Fibroblast of villous mesenchyme (primary cell): Measurements from ENCODE around the gene MAPK14. TPM values are rescaled to one million over a fixed set of nuclear protein-coding genes. Genes with fewer than 3 reads are reported as not detected.

Source experiments
- DNase-seq: peaks from one replicate; pipeline ENCODE4 v3.0.0-alpha.2; 2010; ENCODE audit warnings: low read depth
- H3K4me3 ChIP-seq: 2 replicates; pipeline ENCODE4 v1.5.1; 2011; ENCODE audit warnings: low read depth, mild to moderate bottlenecking, low read length
- CTCF ChIP-seq: IDR thresholded peaks from 2 replicates; pipeline ENCODE4 v1.5.1; 2012; ENCODE audit warnings: low read depth, mild to moderate bottlenecking, low read length; ENCODE audit not compliant: insufficient read depth
- total RNA-seq: library from RNA; depleted of rRNA; stranded (reverse); fragments of >200 nt; gene quantifications from 2 replicates; pipeline ENCODE4 v1.2.3, GENCODE V29; 2012

Gene MAPK14
- total RNA-seq, 1 donor = 86.8 TPM

- H3K4me3 ChIP-seq = no peak overlapping the region
- no peak for TF ChIP-seq CTCF
These were observed 115.6 kb downstream of the MAPK14 start for GRCh38 chr6:36142971-36143838.

GRCh38 chr6:36145495-36145894 is 117.9 kb downstream of the MAPK14 start:
- TF ChIP-seq CTCF = no peak
- DNase-seq = no peak
- H3K4me3 ChIP-seq = no peak overlapping the region

More at GRCh38 chr6:36142971-36143838, 115.6 kb downstream of the MAPK14 start:
- no peak for DNase-seq

GRCh38 chr6:36147294-36147693 is 119.7 kb downstream of the MAPK14 start:
- no peak for TF ChIP-seq CTCF
- no peak overlapping the region for H3K4me3 ChIP-seq
- DNase-seq = no peak

GRCh38 chr6:36149476-36149875 is 121.9 kb downstream of the MAPK14 start:
- H3K4me3 ChIP-seq = no peak overlapping the region
- DNase-seq = no peak
- no peak for TF ChIP-seq CTCF

- no peak for TF ChIP-seq CTCF
- DNase-seq = peak; percentile 18
- no peak overlapping the region for H3K4me3 ChIP-seq
These were observed 122.7 kb downstream of the MAPK14 start for GRCh38 chr6:36150283-36150682.

- no peak for DNase-seq
- TF ChIP-seq CTCF = no peak
- no peak overlapping the region for H3K4me3 ChIP-seq
These were observed 126.7 kb downstream of the MAPK14 start for GRCh38 chr6:36154286-36154685.

- TF ChIP-seq CTCF = no peak
- no peak overlapping the region for H3K4me3 ChIP-seq
- no peak for DNase-seq
These were observed 128.1 kb downstream of the MAPK14 start for GRCh38 chr6:36155662-36156061.
